ENCODE data around the gene TMEM184B.

- TF ChIP-seq POLR2AphosphoS5 (IDR thresholded peaks at IDR 0.05; ENCODE audit: low read depth) (no peak), ZNF114 (CRISPR knock-in tag; IDR thresholded peaks at IDR 0.05) (no peak), CTCF (conservative IDR thresholded peaks at IDR 0.05; ENCODE audit: low read depth in 2 of 2) (no peak), JUNB (IDR thresholded peaks at IDR 0.05; ENCODE audit: unreplicated experiment) (no peak), CREB1 (CRISPR knock-in tag; IDR thresholded peaks at IDR 0.05; ENCODE audit: low read depth) (no peak), EZH2phosphoT487 (IDR thresholded peaks at IDR 0.05; ENCODE audit: unreplicated experiment) (no peak), NANOG (IDR thresholded peaks at IDR 0.05; ENCODE audit: borderline replicate concordance) (no peak), EZH2 (IDR thresholded peaks at IDR 0.05; ENCODE audit: low read depth, unreplicated experiment) (no peak), ZNF331 (CRISPR knock-in tag; IDR thresholded peaks at IDR 0.05; ENCODE audit: low read depth) (no peak), REST (IDR thresholded peaks at IDR 0.05; ENCODE audit: unreplicated experiment) (no peak), ZNF462 (CRISPR knock-in tag; IDR thresholded peaks at IDR 0.05) (no peak), STAT1 (IDR thresholded peaks at IDR 0.05; ENCODE audit: unreplicated experiment) (no peak), ETS1 (IDR thresholded peaks at IDR 0.05) (no peak)
Measured at GRCh38 chr22:38258895-38259294, 13.9 kb downstream of the TMEM184B start.

All from GM23338 (cell line).